ENCODE results near the gene SUMF2. TPM values are rescaled to one million over a fixed set of nuclear protein-coding genes. Genes with fewer than 3 reads are reported as not detected.

The SUMF2 gene
- polyA plus RNA-seq, 2 of the 4 experiments (the other 2 are of a cell fraction) = 85.2 to 106 TPM

GRCh38 chr7:56083150-56083785 is 19.2 kb downstream of the SUMF2 start:
- H3K27ac ChIP-seq = no peak overlapping the region
- POLR2A ChIA-PET = interaction anchor here (1.5 kb wide), 1 partner anchor 32 kb away, joined by 4 read pairs; the partner anchor contains the start of genes CCT6A and PSPH
- H3K4me1 ChIP-seq = peaks cover 7% of the 10 kb centered on the region; the same call in 1 of the 3 replicates
- 85% methylated on average over 11 of the region's 13 CpGs for WGBS (ENCODE audit: missing lambda C conversion rate)
- DNase-seq (ENCODE audit: low read depth in 1 of 2, low spot score in 1 of 2) = no peak
- no peak for TF ChIP-seq TP53 (CRISPR knock-in tag; IDR thresholded peaks at IDR 0.05)
- ATAC-seq = no peak; a peak in 1 of 6 replicates
- CTCF ChIA-PET = interaction anchor here (0.6 to 2.7 kb wide), 3 partner anchors 9 to 57 kb away, joined by 3 to 21 read pairs (median 4); no protein-coding TSS in a partner anchor
- H3K9me3 ChIP-seq = no peaks in the 10 kb centered on the region
- no peak overlapping the region for H3K4me3 ChIP-seq
- H3K4me2 ChIP-seq = no peak overlapping the region
- no peak for FAIRE-seq

GRCh38 chr7:56086761-56087160 is 22.7 kb downstream of the SUMF2 start:
- no peak overlapping the region for H3K4me3 ChIP-seq
- H3K9me3 ChIP-seq = no peaks in the 10 kb centered on the region
- WGBS (ENCODE audit: missing lambda C conversion rate) = 92% methylated on average over 7 of the region's 7 CpGs
- ATAC-seq (no peak), DNase-seq (ENCODE audit: low read depth in 1 of 2, low spot score in 1 of 2) (no peak), FAIRE-seq (no peak)
- no peak overlapping the region for H3K4me2 ChIP-seq
- H3K4me1 ChIP-seq = no peaks in the 10 kb centered on the region
- no peak overlapping the region for H3K27ac ChIP-seq
- ChIA-PET CTCF (interaction anchor here (0.6 to 4.4 kb wide), 3 partner anchors 13 to 123 kb away, joined by 3 to 20 read pairs (median 4); no protein-coding TSS in a partner anchor), POLR2A (no interaction called here)
- TF ChIP-seq ZFP36 (IDR thresholded peaks at IDR 0.05; ENCODE audit: borderline replicate concordance, partially characterized antibody) (no peak), BCL3 (IDR thresholded peaks at IDR 0.05) (no peak), RCOR1 (IDR thresholded peaks at IDR 0.05; ENCODE audit: low read depth, low read length) (no peak), KDM1A (IDR thresholded peaks at IDR 0.05; ENCODE audit: low read depth) (no peak)

GRCh38 chr7:56087445-56087844 is 23.4 kb downstream of the SUMF2 start:
- H3K4me1 ChIP-seq = no peaks in the 10 kb centered on the region; the same call in 2 of the 3 replicates
- no peak overlapping the region for H3K4me2 ChIP-seq
- FAIRE-seq (no peak), DNase-seq (ENCODE audit: low read depth in 1 of 2, low spot score in 1 of 2) (no peak), ATAC-seq (no peak)
- TF ChIP-seq NPAS2 (CRISPR knock-in tag; IDR thresholded peaks at IDR 0.05; ENCODE audit: borderline replicate concordance) (no peak), HEYL (CRISPR knock-in tag; IDR thresholded peaks at IDR 0.05) (no peak), EHF (CRISPR knock-in tag; IDR thresholded peaks at IDR 0.05) (no peak), POLR2A (IDR thresholded peaks at IDR 0.05; ENCODE audit: low read length) (no peak), HDAC2 (IDR thresholded peaks at IDR 0.05) (no peak), NR3C1 (IDR thresholded peaks at IDR 0.05) (no peak), KDM5A (IDR thresholded peaks at IDR 0.05) (no peak), MAFK (IDR thresholded peaks at IDR 0.05; ENCODE audit: partially characterized antibody) (no peak), NFE2L2 (conservative IDR thresholded peaks at IDR 0.05; ENCODE audit: low read length) (no peak), USF2 (IDR thresholded peaks at IDR 0.05) (no peak), EP300 (IDR thresholded peaks at IDR 0.05) (no peak), ZC3H11A (IDR thresholded peaks at IDR 0.05) (no peak), FOSL2 (IDR thresholded peaks at IDR 0.05) (no peak), FOSL2 (CRISPR knock-in tag; IDR thresholded peaks at IDR 0.05) (no peak), RARB (CRISPR knock-in tag; IDR thresholded peaks at IDR 0.05) (no peak), FOXS1 (CRISPR knock-in tag; IDR thresholded peaks at IDR 0.05) (no peak), RAD21 (conservative IDR thresholded peaks at IDR 0.05 in 1 of 2, IDR thresholded peaks at IDR 0.05 in 1 of 2) (no peak), TFCP2L1 (CRISPR knock-in tag; IDR thresholded peaks at IDR 0.05) (no peak), FOSB (CRISPR knock-in tag; IDR thresholded peaks at IDR 0.05) (no peak)
- TF ChIP-seq, protein P1, sequence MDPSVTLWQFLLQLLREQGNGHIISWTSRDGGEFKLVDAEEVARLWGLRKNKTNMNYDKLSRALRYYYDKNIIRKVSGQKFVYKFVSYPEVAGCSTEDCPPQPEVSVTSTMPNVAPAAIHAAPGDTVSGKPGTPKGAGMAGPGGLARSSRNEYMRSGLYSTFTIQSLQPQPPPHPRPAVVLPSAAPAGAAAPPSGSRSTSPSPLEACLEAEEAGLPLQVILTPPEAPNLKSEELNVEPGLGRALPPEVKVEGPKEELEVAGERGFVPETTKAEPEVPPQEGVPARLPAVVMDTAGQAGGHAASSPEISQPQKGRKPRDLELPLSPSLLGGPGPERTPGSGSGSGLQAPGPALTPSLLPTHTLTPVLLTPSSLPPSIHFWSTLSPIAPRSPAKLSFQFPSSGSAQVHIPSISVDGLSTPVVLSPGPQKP (IDR thresholded peaks at IDR 0.05; ENCODE audit: low read depth, low read length) = no peak
- H3K9me3 ChIP-seq = no peaks in the 10 kb centered on the region
- ChIA-PET CTCF (interaction anchor here (0.6 to 4.4 kb wide), 5 partner anchors 8 to 123 kb away, joined by 3 to 20 read pairs (median 4); no protein-coding TSS in a partner anchor), POLR2A (no interaction called here)
- no peak overlapping the region for H3K27ac ChIP-seq
- WGBS (ENCODE audit: missing lambda C conversion rate) = 88% methylated on average over 16 of the region's 16 CpGs
- H3K4me3 ChIP-seq = no peak overlapping the region

Measured in A549 (cell line).